Body of pancreas (tissue), 4 donors: ENCODE data around the gene GRIK3. TPM values are rescaled to one million over a fixed set of nuclear protein-coding genes. Genes with fewer than 3 reads are reported as not detected.

Experiments
- ATAC-seq: fragments of 150-250 bp; one replicate; pipeline ENCODE4 v1.9.1; 2016
- DNase-seq, 4 donors: peaks; one replicate each; pipeline ENCODE4 v3.0.0-alpha.2; 2019
- H3K27ac ChIP-seq, 4 donors: fragments of 200-600 bp; sonication (generic); 1 replicate in 3 of 4; 2 replicates in 1 of 4; pipeline versions ENCODE4 v1.5.1 to v1.6.1; 2016 to 2019; ENCODE audit warnings: mild to moderate bottlenecking in 1 of 4, mixed read lengths in 1 of 4, moderate library complexity in 1 of 4
- H3K27me3 ChIP-seq, 2 donors: fragments of 200-600 bp; sonication (generic); one replicate each; pipeline ENCODE4 v1.6.0; 2016; ENCODE audit warnings: mild to moderate bottlenecking in 1 of 2
- H3K36me3 ChIP-seq, 2 donors: fragments of 200-600 bp; sonication (generic); replicated peaks in 1 of 2; 2 replicates each; pipeline ENCODE4 v1.5.1; 2016; ENCODE audit warnings: low read depth in 2 of 2; ENCODE audit not compliant: insufficient read depth in 1 of 2
- H3K4me1 ChIP-seq: fragments of 200-600 bp; sonication (generic); one replicate; pipeline ENCODE4 v1.6.0; 2016
- H3K4me3 ChIP-seq, 2 donors: fragments of 200-600 bp; sonication (generic); 1 replicate in 1 of 2; 2 replicates in 1 of 2; pipeline ENCODE4 v1.5.1; 2016 to 2019
- H3K9me3 ChIP-seq, 3 donors: fragments of 200-600 bp; sonication (generic); 1 replicate in 2 of 3; 2 replicates in 1 of 3; pipeline ENCODE4 v1.5.1; 2016
- POLR2A ChIP-seq, 3 donors: fragments of 450-650 bp; IDR thresholded peaks; one replicate each; pipeline ENCODE4 v1.6.1; 2016; ENCODE audit warnings: antibody characterized with exemption in 3 of 3, mild to moderate bottlenecking in 2 of 3
- WGBS, 2 donors: methylation state at CpG; one replicate each; pipeline ENCODE4 v1.1.5; 2017; 5-methylcytosine and 5-hydroxymethylcytosine counted together
- intact Hi-C: fragments of 100-400 bp; cut with DNase I; formaldehyde crosslinking; loops from one replicate; pipeline ENCODE4 v1.15.1; 2023
- total RNA-seq, 2 donors: library from RNA; depleted of rRNA; stranded (reverse); fragments of >200 nt; gene quantifications; one replicate each; pipeline ENCODE4 v1.1.0, GENCODE V29; 2016
- TF ChIP-seq, protein P1 (sequence below), 7 experiments: fragments of 450-650 bp in 4 of 7; fragments of 200-600 bp in 3 of 7; sonication (generic) in 3 of 7; IDR thresholded peaks; one replicate each; pipeline ENCODE4 v1.5.1; 2016 to 2019; ENCODE audit warnings: antibody characterized with exemption in 7 of 7

Gene GRIK3
- total RNA-seq, 2 donors from 2014 or later, result under 0.01 to 0.99 TPM

DNA sequence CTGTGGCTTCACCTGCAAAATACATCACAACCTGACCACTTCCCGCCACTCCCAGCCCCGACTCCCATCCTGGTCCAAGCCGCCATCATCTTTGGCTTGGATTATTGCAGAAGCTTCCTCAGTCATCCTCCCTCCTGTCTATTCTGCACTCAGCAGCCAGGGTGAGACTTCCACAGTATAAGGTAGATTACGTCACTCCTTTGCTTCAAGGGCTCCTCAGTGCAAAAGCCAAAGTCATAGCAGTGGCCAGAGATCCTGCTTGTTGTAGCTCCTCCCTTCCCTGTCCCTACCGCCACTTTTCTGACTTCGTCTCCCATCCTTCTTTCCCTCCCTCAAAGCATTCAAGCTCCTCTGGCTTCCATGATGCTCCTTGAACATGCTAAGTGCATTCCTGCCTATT lies 152.8 kb downstream of the GRIK3 start:
- no peaks in the 10 kb centered on the region for H3K36me3 ChIP-seq
- WGBS, 2 donors, result 79 to 80% methylated on average over 6 of the region's 6 CpGs
- H3K4me1 ChIP-seq, result no peaks in the 10 kb centered on the region
- no peak for DNase-seq
- no peaks in the 10 kb centered on the region for H3K9me3 ChIP-seq
- no peak for TF ChIP-seq POLR2A (IDR thresholded peaks at IDR 0.05)
- TF ChIP-seq, protein P1, sequence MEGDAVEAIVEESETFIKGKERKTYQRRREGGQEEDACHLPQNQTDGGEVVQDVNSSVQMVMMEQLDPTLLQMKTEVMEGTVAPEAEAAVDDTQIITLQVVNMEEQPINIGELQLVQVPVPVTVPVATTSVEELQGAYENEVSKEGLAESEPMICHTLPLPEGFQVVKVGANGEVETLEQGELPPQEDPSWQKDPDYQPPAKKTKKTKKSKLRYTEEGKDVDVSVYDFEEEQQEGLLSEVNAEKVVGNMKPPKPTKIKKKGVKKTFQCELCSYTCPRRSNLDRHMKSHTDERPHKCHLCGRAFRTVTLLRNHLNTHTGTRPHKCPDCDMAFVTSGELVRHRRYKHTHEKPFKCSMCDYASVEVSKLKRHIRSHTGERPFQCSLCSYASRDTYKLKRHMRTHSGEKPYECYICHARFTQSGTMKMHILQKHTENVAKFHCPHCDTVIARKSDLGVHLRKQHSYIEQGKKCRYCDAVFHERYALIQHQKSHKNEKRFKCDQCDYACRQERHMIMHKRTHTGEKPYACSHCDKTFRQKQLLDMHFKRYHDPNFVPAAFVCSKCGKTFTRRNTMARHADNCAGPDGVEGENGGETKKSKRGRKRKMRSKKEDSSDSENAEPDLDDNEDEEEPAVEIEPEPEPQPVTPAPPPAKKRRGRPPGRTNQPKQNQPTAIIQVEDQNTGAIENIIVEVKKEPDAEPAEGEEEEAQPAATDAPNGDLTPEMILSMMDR (IDR thresholded peaks at IDR 0.05), result no peak
- intact Hi-C loops, result no loop called here
- ATAC-seq, result no peak
- no peak overlapping the region for H3K27ac ChIP-seq
- no peak overlapping the region for H3K4me3 ChIP-seq
- no peaks in the 10 kb centered on the region for H3K27me3 ChIP-seq

DNA sequence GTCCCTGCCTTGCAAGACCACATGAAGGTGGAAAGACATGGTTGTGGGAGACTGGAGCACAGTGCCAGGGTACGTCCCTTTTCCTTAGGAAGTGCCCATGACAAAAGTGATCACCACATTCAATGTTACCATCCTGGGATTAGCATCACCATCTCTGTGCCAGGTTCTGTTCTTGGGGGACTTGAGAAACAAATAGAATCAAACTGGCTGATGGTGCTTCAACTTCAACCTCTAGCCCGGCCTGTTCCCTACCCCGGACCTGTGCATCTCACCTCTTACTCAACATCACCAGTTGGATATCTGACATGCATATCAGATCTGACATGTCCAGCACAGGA lies 153.3 kb downstream of the GRIK3 start:
- 72 to 82% methylated on average over 3 of the region's 3 CpGs for WGBS, 2 donors
- Histone ChIP-seq H3K27ac (no peak overlapping the region), H3K27me3 (no peaks in the 10 kb centered on the region), H3K4me3 (no peak overlapping the region), H3K9me3 (no peaks in the 10 kb centered on the region), H3K4me1 (no peaks in the 10 kb centered on the region), H3K36me3 (no peaks in the 10 kb centered on the region)
- ATAC-seq (no peak), DNase-seq (no peak)
- intact Hi-C loops, result no loop called here
- TF ChIP-seq, protein P1 (IDR thresholded peaks at IDR 0.05), result no peak
- no peak for TF ChIP-seq POLR2A (IDR thresholded peaks at IDR 0.05)

DNA sequence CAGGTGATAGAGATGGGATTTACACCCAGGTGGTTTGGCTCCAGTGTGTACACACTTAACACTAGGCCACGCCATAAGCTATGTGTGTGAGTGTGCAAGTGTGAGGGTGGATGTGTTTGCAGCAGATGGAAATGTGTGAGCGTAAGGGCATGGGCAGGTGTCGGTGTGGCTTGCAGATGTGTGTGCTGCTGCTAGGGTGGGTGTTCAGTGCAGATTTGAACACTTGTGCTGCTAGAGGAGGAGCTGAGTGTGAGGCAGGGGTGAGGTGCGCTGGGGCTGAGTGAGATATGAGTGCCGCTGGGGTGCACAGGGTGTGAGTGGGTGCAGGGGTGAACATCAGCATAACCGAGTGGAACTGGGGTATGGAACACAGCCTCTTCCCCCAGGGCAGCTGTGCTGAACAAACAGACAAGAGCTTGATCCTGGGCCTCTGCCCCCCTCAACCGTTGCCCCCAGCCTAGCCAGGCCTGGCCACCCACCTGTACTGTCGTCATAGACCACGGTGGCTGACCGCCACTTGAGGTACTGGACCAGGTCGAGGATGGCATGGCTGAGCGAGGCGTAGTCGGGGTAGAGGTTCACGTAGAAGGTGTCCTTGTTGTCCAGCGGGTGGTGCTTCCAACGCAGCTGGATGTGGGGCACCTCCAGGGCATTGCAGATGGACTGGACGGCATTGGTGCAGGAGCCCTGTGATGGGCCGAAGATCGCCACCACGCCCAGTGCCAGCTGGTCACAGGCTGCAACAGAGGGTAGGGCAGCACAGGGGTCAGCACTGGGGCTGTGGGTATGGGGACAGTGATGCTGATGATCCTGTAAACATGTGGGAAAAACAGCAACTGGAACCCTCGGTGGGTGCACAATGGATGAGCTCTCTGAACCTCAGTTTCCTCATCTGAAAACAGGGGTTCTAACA lies 153.9 kb downstream of the GRIK3 start:
- no peaks in the 10 kb centered on the region for H3K4me1 ChIP-seq
- no peak for ATAC-seq
- H3K9me3 ChIP-seq, result no peaks in the 10 kb centered on the region
- H3K36me3 ChIP-seq, result no peaks in the 10 kb centered on the region
- H3K4me3 ChIP-seq, result no peak overlapping the region
- intact Hi-C loops, result no loop called here
- WGBS, 2 donors, result 76 to 81% methylated on average over 18 to 22 of the region's 22 CpGs
- TF ChIP-seq POLR2A (IDR thresholded peaks at IDR 0.05), result no peak
- TF ChIP-seq, protein P1 (IDR thresholded peaks at IDR 0.05), result no peak
- H3K27ac ChIP-seq, result no peak overlapping the region
- DNase-seq, result peak in 1 of 4 donors; percentile 7
- no peaks in the 10 kb centered on the region for H3K27me3 ChIP-seq

DNA sequence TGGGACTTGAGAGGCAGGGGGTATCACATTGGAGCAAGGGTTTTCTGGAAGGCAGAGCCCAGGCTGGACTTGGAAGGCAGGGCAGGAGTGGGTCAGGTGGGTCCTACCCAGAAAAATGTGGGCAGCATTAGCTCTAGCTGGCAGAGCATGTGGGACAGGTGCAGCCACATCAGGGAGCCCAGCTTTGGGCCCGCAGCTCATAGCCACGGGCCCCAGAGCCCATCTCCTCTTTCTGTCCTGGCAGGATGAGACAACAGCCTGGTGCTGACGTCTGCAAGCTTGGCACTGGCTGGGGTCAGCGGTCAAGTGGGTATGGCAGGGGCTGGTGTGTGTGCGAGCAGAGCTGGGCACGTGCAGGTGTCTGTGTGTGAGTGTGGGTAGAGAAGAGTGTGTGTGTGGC lies 154.7 kb downstream of the GRIK3 start:
- no peak for TF ChIP-seq POLR2A (IDR thresholded peaks at IDR 0.05)
- TF ChIP-seq, protein P1 (IDR thresholded peaks at IDR 0.05), result no peak
- Histone ChIP-seq H3K27ac (no peak overlapping the region), H3K4me1 (no peaks in the 10 kb centered on the region), H3K36me3 (no peaks in the 10 kb centered on the region), H3K4me3 (no peak overlapping the region), H3K27me3 (no peaks in the 10 kb centered on the region), H3K9me3 (no peaks in the 10 kb centered on the region)
- intact Hi-C loops, result no loop called here
- peak in 1 of 4 donors; percentile 7 for DNase-seq
- no peak for ATAC-seq
- WGBS, 2 donors, result 64 to 72% methylated on average over 4 to 6 of the region's 6 CpGs

DNA sequence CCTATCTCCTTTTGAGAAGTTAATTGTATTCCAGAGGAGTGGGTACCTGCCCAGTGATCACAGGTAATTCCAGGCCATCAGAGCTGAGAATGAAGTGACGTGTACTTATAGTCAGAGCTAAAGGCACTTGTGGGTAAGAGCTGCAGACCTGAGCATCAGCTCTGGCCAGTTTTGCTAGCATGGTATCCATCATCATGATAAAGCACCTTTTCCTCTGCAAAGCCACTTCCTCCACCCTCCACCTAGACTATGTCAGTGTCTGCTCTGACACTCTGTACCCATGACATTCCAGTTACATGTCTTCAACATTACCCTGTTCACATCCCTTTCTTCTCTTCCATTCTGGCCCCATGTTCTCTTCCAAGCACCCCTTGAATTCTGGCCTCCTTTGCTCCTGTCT lies 157.3 kb downstream of the GRIK3 start:
- ATAC-seq, result no peak

More for the DNA sequence above, 157.3 kb downstream of the GRIK3 start:
- H3K36me3 ChIP-seq, result no peaks in the 10 kb centered on the region
- no peak for TF ChIP-seq POLR2A (IDR thresholded peaks at IDR 0.05)
- TF ChIP-seq, protein P1 (IDR thresholded peaks at IDR 0.05), result no peak
- H3K4me3 ChIP-seq, result no peak overlapping the region
- no peaks in the 10 kb centered on the region for H3K27me3 ChIP-seq
- H3K9me3 ChIP-seq, result no peaks in the 10 kb centered on the region
- peak in 1 of 4 donors; percentile 1 for DNase-seq
- WGBS, 2 donors, result 52 to 54% methylated on average over 1 of the region's 1 CpG
- H3K27ac ChIP-seq, result no peak overlapping the region
- intact Hi-C loops, result no loop called here
- no peaks in the 10 kb centered on the region for H3K4me1 ChIP-seq
